HG03103 (cell line): Measurements from ENCODE around the gene MYOT.

Experiments used
- ATAC-seq: cut with Tn5 transposase; IDR thresholded peaks from one replicate; pipeline ENCODE4 v1.9.1; 2021; ENCODE audit warnings: low read depth; ENCODE audit not compliant: unreplicated experiment

The MYOT gene

GRCh38 chr5:137896560-137896959, 28.9 kb downstream of the MYOT start:
- ATAC-seq: no peak

GRCh38 chr5:137899493-137899892, 31.8 kb downstream of the MYOT start:
- no peak for ATAC-seq

GRCh38 chr5:137901011-137901817, 33.6 kb downstream of the MYOT start:
- ATAC-seq: no peak

- no peak for ATAC-seq
Measured at GRCh38 chr5:137902408-137903133, 34.9 kb downstream of the MYOT start.

GRCh38 chr5:137914758-137915157, 47.1 kb downstream of the MYOT start:
- no peak for ATAC-seq

GRCh38 chr5:137916923-137917322, 49.3 kb downstream of the MYOT start:
- no peak for ATAC-seq

- no peak for ATAC-seq
Measured at GRCh38 chr5:137921931-137922330, 54.3 kb downstream of the MYOT start.

GRCh38 chr5:137923856-137924255, 56.2 kb downstream of the MYOT start:
- ATAC-seq: no peak

GRCh38 chr5:137932800-137933199, 65.1 kb downstream of the MYOT start:
- ATAC-seq: no peak

- no peak for ATAC-seq
Measured at GRCh38 chr5:137933491-137933911, 65.8 kb downstream of the MYOT start.

- ATAC-seq: no peak
Measured at GRCh38 chr5:137935190-137935589, 67.5 kb downstream of the MYOT start.

GRCh38 chr5:137935694-137936093, 68.0 kb downstream of the MYOT start:
- no peak for ATAC-seq
